Activated CD8-positive, alpha-beta memory T cell treated with anti-CD3 and anti-CD28 coated beads, Interleukin-2, amount 50 U/mL, for 1 hour (primary cell): Measurements from ENCODE around the gene KLHL18.
"Not testable (repeated sequence)": the region's sequence is repeated elsewhere in the genome, so short reads cannot be mapped to it uniquely, and the experiment has no call there.

ENCODE experiments used
- DNase-seq: peaks from one replicate; pipeline ENCODE4 v3.0.0-alpha.2; 2020; ENCODE audit errors: extremely low read depth

The KLHL18 gene

GRCh38 chr3:47362701-47363100, 80.0 kb downstream of the KLHL18 start:
- no peak for DNase-seq

DNA sequence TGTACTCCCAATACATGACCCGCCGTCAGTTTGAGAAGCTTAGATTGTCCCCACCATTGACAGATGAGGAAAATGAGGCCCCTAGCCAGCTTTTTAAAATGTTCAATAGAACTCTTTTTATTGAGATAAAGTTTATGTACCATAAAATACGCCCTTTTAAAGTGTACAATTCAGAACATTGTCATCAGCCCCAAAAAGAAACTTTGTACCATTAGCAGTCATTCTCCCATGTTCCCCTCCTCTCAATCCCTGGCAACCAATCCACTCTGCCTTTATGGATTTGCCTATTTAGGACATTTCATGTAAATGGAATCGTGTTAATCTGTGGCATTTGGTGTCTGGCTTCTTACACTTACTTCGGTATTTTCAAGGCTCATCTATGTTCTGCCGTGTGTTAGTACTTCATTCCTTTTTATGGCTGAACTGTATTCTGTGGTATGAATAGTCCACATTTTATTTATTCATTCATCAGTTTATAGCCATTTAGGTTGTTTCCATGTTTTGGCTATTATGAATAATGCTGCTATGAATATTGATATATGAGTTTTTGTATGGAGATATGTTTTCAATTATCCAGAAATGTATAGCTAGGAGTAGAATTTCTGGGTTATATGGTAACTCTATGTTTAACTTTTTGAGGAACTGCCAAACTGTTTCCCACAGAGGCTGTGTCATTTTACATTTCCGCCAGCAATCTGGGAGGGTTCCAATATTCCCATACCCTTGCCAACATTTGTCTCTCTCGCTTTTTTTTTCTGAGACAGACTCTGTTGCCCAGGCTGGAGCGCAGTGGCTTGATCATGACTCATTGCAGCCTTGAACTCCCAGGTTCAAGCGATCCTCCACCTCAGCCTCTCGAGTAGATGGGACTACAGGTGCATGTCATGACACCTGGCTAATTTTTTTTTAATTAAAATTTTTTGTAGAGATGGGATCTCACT, 82.7 kb downstream of the KLHL18 start:
- DNase-seq, result no peak

DNA sequence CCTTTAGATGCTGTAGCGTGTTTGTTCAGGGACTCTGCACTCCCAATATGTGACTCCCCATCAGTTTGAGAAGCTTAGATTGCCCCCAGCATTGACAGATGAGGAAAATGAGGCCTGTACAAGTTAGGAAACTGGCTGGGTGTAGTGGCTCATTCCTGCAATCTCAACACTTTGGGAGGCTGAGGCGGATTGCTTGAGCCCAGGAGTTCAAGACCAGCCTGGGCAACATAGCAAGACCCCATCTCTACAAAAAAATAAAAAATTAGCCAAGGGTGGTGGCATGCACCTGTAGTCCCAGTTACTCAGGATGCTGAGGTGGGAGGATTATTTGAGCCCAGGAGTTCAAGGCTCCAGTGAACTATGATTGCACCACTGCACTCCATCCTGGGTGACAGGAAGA, 84.1 kb downstream of the KLHL18 start:
- DNase-seq, result no peak

DNA sequence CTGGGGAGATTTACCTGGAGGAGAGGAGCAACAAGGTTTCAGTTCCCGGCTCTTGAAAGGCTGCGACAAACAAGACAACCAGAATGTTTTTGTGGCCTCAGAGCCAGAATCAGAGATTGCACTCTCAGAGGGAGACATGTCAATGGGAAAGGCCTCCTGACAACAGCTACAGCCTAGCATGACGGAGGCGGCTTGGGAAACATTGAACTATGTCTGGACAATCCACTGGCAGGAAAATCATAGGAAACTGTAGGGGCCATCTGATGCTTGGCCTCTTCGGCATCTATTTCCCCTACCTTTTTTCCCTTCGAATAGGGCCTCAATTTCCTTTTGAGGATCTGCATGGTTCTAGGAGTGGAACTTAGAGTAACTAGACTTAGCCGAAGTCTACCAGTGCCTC, 84.9 kb downstream of the KLHL18 start:
- no peak for DNase-seq

DNA sequence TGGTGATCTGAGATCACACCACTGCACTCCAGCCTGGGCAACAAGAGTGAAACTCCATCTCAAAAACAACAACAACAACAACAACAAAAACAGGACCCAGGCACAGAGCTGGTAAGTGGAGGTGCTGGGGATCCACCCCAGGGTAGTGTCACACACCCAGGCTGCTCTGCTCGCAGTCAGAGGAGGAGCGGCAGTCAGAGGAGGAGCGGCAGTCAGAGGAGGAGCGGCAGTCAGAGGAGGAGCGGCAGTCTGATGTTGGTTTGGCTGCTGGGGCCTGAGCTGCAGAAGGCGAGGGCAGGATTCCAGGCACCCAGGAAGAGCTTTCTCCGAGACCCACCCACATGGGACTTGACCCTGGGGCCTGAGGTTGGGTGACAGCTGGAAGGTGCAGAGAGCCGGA, 87.3 kb downstream of the KLHL18 start:
- not testable (repeated sequence) for DNase-seq

DNA sequence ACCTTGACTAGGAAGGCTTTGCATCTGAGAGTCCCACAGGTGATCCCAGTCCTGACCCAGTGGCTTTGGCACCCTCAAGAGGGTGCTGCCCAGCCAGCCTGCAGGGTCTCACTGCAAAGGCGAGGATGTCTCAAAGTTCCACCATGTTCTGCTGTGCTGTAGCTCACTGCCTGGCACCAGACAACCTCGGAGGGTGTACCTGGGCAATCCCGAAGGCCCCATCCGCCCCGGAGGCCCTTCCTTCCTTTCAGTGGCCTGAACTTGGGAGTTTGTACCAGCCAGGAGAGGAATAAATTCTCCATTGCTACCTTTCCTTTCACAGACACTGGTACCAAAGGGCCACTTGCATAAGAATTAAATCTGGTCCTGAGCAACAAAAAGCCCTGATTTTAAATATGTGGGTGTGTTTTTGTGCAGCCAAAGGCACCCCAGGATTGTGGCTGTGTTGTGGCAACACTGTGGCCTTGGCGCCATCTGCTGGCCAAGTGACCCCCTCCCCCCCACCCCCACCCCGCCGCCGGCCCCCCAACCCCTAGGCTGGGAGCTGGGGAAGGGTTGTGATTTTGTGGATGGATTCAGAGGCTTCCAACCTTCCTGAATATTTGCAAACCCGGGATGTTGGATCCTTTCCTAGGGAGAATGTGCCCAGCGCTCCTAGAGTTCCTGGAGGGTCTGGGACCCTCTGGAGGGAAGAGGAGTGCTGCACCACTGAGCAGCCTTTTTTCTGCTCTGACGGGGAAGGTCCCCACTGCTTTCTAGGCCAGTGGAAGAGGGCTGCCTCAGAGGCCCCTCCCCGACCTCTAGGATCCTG, 88.3 kb downstream of the KLHL18 start:
- DNase-seq, result no peak

GRCh38 chr3:47374587-47374986, 91.8 kb downstream of the KLHL18 start:
- no peak for DNase-seq

DNA sequence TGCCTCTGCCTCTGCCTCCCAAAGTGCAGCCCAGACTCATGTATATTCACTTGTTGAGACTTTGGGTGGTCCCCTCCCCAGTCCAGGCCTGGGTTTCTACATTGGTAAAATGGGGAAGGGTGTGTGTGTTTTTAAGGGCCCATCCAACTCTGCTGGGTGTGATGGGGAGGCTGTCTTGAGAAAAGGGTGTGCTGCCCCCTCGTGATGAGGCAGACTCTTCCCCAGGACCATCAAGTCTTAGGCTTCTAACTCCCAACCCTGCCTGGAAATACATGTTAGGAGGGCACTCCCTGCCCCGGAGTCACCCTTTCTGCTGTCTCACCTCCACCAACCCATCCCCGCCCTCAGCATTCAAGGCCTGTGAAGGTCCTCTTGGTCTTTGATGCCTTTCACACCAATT, 93.6 kb downstream of the KLHL18 start:
- DNase-seq, result no peak

GRCh38 chr3:47377186-47377585, 94.4 kb downstream of the KLHL18 start:
- no peak for DNase-seq

- DNase-seq, result no peak
Measured at GRCh38 chr3:47378869-47379268, 96.1 kb downstream of the KLHL18 start.

GRCh38 chr3:47379411-47379899, 96.7 kb downstream of the KLHL18 start:
- no peak for DNase-seq

DNA sequence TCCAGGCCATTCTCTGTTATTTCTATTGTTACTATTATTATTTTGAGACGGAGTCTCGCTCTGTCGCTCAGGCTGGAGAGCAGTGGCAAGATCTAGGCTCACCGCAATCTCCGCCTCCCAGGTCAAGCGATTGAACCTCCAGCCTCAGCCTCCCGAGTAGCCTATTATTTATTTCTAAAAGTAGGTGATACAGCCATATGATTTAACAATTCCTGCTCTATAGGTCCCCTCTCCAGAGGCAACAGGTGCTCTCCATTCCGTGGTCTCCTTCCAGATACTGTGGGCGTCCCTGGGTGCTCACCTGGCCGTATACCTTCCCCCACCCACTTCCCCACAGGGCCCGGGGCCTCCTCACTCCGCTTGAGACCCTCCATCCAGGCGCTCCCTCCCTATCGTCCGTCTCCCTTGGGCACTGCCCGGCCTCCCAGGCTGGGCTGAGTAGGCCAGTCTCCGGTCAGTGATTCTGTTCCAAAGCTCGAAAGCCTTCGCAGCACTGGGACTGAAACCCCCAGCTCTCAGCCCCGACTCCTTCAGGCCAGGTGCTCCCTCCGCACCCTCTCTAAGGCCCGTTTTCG, 97.4 kb downstream of the KLHL18 start:
- DNase-seq, result no peak

- DNase-seq, result peak; percentile 94
Measured at GRCh38 chr3:47380601-47381316, 98.0 kb downstream of the KLHL18 start, which contains the start of gene PTPN23. PTPN23 (plus strand) TSS chr3:47381021; CDS start chr3:47381097, 76 bp downstream.

GRCh38 chr3:47381317-47382157, 98.8 kb downstream of the KLHL18 start:
- peak; percentile 35 for DNase-seq

GRCh38 chr3:47384425-47384824, 101.7 kb downstream of the KLHL18 start:
- no peak for DNase-seq

DNA sequence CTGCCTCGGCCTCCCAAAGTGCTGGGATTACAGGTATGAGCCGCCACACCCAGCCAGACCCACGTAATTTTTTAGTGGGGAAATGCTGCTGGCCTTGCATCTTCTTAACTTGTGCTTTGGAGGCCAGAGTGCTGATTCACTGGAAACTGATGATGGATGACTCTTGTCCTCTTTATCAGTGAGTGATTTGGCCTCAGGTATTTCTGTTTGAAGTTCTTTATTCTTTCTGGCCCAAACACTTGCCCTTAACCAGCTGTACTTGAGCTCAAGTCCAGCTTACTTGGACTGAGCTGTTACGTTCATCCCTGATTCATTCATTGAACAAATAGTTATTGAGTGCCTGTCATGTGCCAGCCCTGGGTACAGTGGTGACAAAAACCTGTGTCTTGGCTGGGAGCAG, 102.3 kb downstream of the KLHL18 start:
- DNase-seq, result no peak

DNA sequence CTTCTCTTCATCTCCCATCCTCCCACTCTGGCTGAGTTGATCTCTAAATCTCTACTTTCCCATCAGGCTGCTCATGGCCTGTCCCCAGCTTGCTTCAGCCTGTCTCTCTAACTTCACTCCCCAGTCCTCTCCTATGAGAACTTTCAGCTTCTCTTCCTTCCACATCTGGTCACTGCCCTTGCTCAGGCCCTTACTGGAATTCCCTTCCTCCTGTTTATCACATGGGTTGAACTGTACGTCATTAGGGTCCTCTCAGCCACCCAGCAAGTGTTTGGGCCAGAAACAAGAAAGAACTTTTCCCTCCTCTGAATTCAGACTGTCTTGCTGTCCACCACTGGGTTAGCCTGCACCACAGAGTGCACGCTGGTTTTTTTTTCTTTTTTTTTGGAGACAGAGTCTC, 103.1 kb downstream of the KLHL18 start:
- DNase-seq, result no peak

DNA sequence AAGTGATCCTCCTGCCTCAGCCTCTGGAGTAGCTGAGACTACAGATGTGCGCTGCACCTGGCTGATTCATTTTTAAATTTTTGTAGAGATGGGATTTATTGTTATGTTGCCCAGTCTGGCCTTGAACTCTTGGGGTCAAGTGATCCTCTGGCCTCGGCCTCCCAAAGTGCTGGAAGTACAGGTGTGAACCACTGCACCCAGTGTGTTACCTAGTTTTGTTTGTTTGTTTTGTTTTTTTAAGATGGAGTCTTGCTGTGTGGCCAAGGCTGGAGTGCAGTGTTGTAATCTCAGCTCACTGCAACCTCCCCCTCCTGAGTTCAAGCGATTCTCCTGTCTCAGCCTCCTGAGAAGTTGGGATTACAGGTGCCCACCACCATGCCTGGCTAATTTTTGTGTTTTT, 110.2 kb downstream of the KLHL18 start:
- no peak for DNase-seq

- DNase-seq, result no peak
Measured at GRCh38 chr3:47394140-47394870, 111.6 kb downstream of the KLHL18 start.

GRCh38 chr3:47394881-47395280, 112.1 kb downstream of the KLHL18 start:
- DNase-seq, result no peak
